Astrocyte (in vitro differentiated cells and primary cell): ENCODE measurements around the gene ELP2. TPM values are rescaled to one million over a fixed set of nuclear protein-coding genes. Genes with fewer than 3 reads are reported as not detected.

Experiments used
- DNase-seq: peaks from one replicate; pipeline ENCODE4 v3.0.0-alpha.2; 2010; ENCODE audit warnings: low read depth
- FAIRE-seq: peaks from 2 replicates; lab custom pipeline; 2011; peaks lifted over from hg19 to GRCh38; lab: Jason Lieb, UNC
- H2AFZ ChIP-seq: 2 replicates; pipeline ENCODE4 v1.6.0; 2012; ENCODE audit warnings: low read depth, low read length, inconsistent platforms
- H3K27ac ChIP-seq: 2 replicates; pipeline ENCODE4 v1.5.1; 2011; ENCODE audit warnings: low read depth, low read length, inconsistent platforms
- H3K27me3 ChIP-seq: 2 replicates; pipeline ENCODE4 v1.6.0; 2011; ENCODE audit warnings: low read length, inconsistent platforms; ENCODE audit not compliant: insufficient read depth
- H3K36me3 ChIP-seq: 2 replicates; pipeline ENCODE4 v1.5.1; 2011; ENCODE audit warnings: low read length, inconsistent platforms; ENCODE audit not compliant: insufficient read depth
- H3K4me1 ChIP-seq: 2 replicates; pipeline ENCODE4 v1.5.1; 2011; ENCODE audit warnings: low read length, inconsistent platforms; ENCODE audit not compliant: insufficient read depth
- H3K4me2 ChIP-seq: 2 replicates; pipeline ENCODE4 v1.6.0; 2012; ENCODE audit warnings: low read length, inconsistent platforms
- H3K4me3 ChIP-seq: 2 replicates; pipeline ENCODE4 v1.5.1; 2011; ENCODE audit warnings: low read depth, mild to moderate bottlenecking, low read length, inconsistent platforms; ENCODE audit not compliant: insufficient read depth
- H3K79me2 ChIP-seq: 2 replicates; pipeline ENCODE4 v1.6.0; 2012; ENCODE audit warnings: mild to moderate bottlenecking, low read length, inconsistent platforms; ENCODE audit not compliant: insufficient read depth
- H3K9ac ChIP-seq: 2 replicates; pipeline ENCODE4 v1.6.0; 2012; ENCODE audit warnings: mild to moderate bottlenecking, low read length, inconsistent platforms
- H3K9me3 ChIP-seq: 2 replicates; pipeline ENCODE4 v1.5.1; 2012; ENCODE audit warnings: low read depth, mild to moderate bottlenecking, low read length, inconsistent platforms; ENCODE audit not compliant: insufficient read depth
- H4K20me1 ChIP-seq: 2 replicates; pipeline ENCODE4 v1.6.0; 2012; ENCODE audit warnings: low read length, inconsistent platforms; ENCODE audit not compliant: insufficient read depth
- H3K27ac Mint-ChIP-seq: one replicate; pipeline ENCODE4 v1.8.0; 2021; ENCODE audit warnings: mild to moderate bottlenecking, mixed read lengths; ENCODE audit not compliant: unreplicated experiment
- H3K27me3 Mint-ChIP-seq: one replicate; pipeline ENCODE4 v1.8.0; 2021; ENCODE audit warnings: low read depth, mixed read lengths; ENCODE audit not compliant: unreplicated experiment
- H3K36me3 Mint-ChIP-seq: one replicate; pipeline ENCODE4 v1.8.0; 2021; ENCODE audit warnings: low read depth, mixed read lengths; ENCODE audit not compliant: unreplicated experiment
- H3K4me1 Mint-ChIP-seq: one replicate; pipeline ENCODE4 v1.8.0; 2021; ENCODE audit warnings: low read depth, mixed read lengths; ENCODE audit not compliant: unreplicated experiment
- H3K4me3 Mint-ChIP-seq: one replicate; pipeline ENCODE4 v1.8.0; 2021; ENCODE audit warnings: mild to moderate bottlenecking, moderate library complexity, mixed read lengths; ENCODE audit not compliant: unreplicated experiment
- H3K9me3 Mint-ChIP-seq: one replicate; pipeline ENCODE4 v1.8.0; 2021; ENCODE audit warnings: mild to moderate bottlenecking, mixed read lengths; ENCODE audit not compliant: unreplicated experiment
- CTCF ChIP-seq: IDR thresholded peaks from 2 replicates; pipeline ENCODE4 v1.5.1; 2011; ENCODE audit warnings: low read depth, mild to moderate bottlenecking, inconsistent platforms, low read length, moderate library complexity; ENCODE audit not compliant: insufficient read depth
- EZH2 ChIP-seq: IDR thresholded peaks from 2 replicates; pipeline ENCODE4 v1.6.1; 2012; ENCODE audit warnings: mild to moderate bottlenecking, low read length, inconsistent platforms; ENCODE audit not compliant: insufficient read depth
- total RNA-seq: library from RNA; stranded (reverse); gene quantifications from 2 replicates; pipeline ENCODE4 v1.2.1, GENCODE V29; 2021

ELP2 gene
- total RNA-seq, 1 donor from 2014 or later: 99.8 TPM

DNA sequence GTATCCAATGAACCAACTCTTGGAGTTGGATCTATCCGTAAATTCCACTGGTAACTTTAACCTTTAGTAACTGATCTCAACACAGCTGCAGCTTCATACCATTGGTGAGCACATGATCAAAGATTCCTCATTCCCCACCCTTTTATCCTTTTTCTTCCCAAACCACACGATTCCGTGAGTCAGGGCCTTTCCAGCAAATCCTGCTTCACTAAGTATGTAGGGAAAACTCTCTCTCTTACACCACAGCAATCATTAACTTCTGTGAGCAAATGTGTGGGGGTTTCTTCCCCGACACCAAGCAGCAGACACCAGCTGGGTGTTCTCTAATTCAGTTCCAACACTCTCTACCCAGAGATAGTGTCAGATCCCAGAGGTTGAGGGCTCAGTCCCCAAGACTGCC is 23.5 kb downstream of the ELP2 start:
- Histone ChIP-seq H3K79me2 (no peaks in the 10 kb centered on the region), H3K4me1 (peaks cover 35% of the 10 kb centered on the region), H3K4me3 (peak overlapping the region; percentile 30), H4K20me1 (no peaks in the 10 kb centered on the region), H3K36me3 (peaks cover 42% of the 10 kb centered on the region), H3K9ac (peak overlapping the region; percentile 81), H3K4me2 (peak overlapping the region; percentile 77), H2AFZ (no peak overlapping the region), H3K27me3 (no peaks in the 10 kb centered on the region), H3K9me3 (no peaks in the 10 kb centered on the region), H3K27ac (peak overlapping the region; percentile 98)
- no peaks in the 10 kb centered on the region for H3K27me3 Mint-ChIP-seq
- H3K27ac Mint-ChIP-seq: peak overlapping the region; percentile 97
- peaks cover 45% of the 10 kb centered on the region for H3K4me1 Mint-ChIP-seq
- H3K4me3 Mint-ChIP-seq: peak overlapping the region; percentile 2
- H3K9me3 Mint-ChIP-seq: no peaks in the 10 kb centered on the region
- TF ChIP-seq CTCF: no peak
- TF ChIP-seq EZH2: no peak
- peaks cover 10% of the 10 kb centered on the region for H3K36me3 Mint-ChIP-seq
- DNase-seq (peak; percentile 99), FAIRE-seq (peak; percentile 80)

DNA sequence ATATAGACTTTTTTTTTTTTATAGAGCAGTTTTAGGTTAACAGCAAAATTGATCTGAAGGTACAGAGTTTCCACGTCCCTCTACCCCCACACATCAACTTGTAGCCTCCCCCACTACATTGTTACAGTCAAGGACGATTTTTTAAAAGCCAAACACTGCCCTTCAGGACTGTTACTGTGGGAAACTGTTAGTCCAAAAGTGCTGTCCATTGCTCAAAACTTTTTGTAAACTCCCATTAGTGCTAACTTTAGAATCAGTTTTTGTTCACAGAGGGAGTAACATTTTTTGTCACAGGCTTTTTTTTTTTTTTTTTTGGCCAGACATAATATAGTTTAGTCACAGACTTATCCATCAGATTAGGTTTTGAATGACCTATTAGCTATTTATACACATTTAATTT is 24.1 kb downstream of the ELP2 start:
- peaks cover 13% of the 10 kb centered on the region for H3K36me3 Mint-ChIP-seq
- H3K9ac ChIP-seq: peak overlapping the region; percentile 81
- no peak overlapping the region for H3K4me3 ChIP-seq

More for the DNA sequence above, 24.1 kb downstream of the ELP2 start:
- Mint-ChIP-seq H3K27me3 (no peaks in the 10 kb centered on the region), H3K4me1 (peaks cover 48% of the 10 kb centered on the region), H3K9me3 (no peaks in the 10 kb centered on the region), H3K4me3 (no peak overlapping the region), H3K27ac (peak overlapping the region; percentile 97)
- Histone ChIP-seq H3K79me2 (peaks cover 2% of the 10 kb centered on the region), H2AFZ (no peak overlapping the region), H3K27ac (peak overlapping the region; percentile 98), H3K4me1 (peaks cover 40% of the 10 kb centered on the region), H3K4me2 (peak overlapping the region; percentile 77), H3K9me3 (no peaks in the 10 kb centered on the region), H3K36me3 (peaks cover 40% of the 10 kb centered on the region), H3K27me3 (no peaks in the 10 kb centered on the region), H4K20me1 (no peaks in the 10 kb centered on the region)
- peak; percentile 50 for DNase-seq
- TF ChIP-seq CTCF: no peak
- no peak for TF ChIP-seq EZH2
- FAIRE-seq: no peak
